TTC549 (cell line): ENCODE measurements around the gene FNDC3A.

Experiments used
- FAIRE-seq: peaks from 2 replicates; lab custom pipeline; 2012; peaks lifted over from hg19 to GRCh38; lab: Jason Lieb, UNC

The FNDC3A gene

GRCh38 chr13:49218493-49219051, 242.9 kb downstream of the FNDC3A start:
- no peak for FAIRE-seq

GRCh38 chr13:49219647-49220035, 243.9 kb downstream of the FNDC3A start:
- no peak for FAIRE-seq

- no peak for FAIRE-seq
Observed at GRCh38 chr13:49220036-49220855, 244.5 kb downstream of the FNDC3A start, which contains the start of gene MLNR. Gene MLNR (plus strand): TSS chr13:49220338. CDS start chr13:49220338, 0 bp downstream.

GRCh38 chr13:49220856-49221589, 245.3 kb downstream of the FNDC3A start:
- no peak for FAIRE-seq

GRCh38 chr13:49221590-49221965, 245.9 kb downstream of the FNDC3A start:
- no peak for FAIRE-seq

GRCh38 chr13:49225223-49226042, 249.7 kb downstream of the FNDC3A start:
- no peak for FAIRE-seq

- no peak for FAIRE-seq
Observed at GRCh38 chr13:49226613-49227012, 250.9 kb downstream of the FNDC3A start.

- no peak for FAIRE-seq
Observed at GRCh38 chr13:49234741-49235140, 259.0 kb downstream of the FNDC3A start.

- FAIRE-seq = no peak
Observed at GRCh38 chr13:49235856-49236431, 260.2 kb downstream of the FNDC3A start.

- no peak for FAIRE-seq
Observed at GRCh38 chr13:49238621-49239020, 262.9 kb downstream of the FNDC3A start.

GRCh38 chr13:49240017-49240416, 264.3 kb downstream of the FNDC3A start:
- FAIRE-seq = no peak

- FAIRE-seq = no peak
Observed at GRCh38 chr13:49241296-49241695, 265.6 kb downstream of the FNDC3A start.

GRCh38 chr13:49245101-49245500, 269.4 kb downstream of the FNDC3A start:
- no peak for FAIRE-seq

- FAIRE-seq = no peak
Observed at GRCh38 chr13:49246850-49247642, 271.3 kb downstream of the FNDC3A start.

- FAIRE-seq = peak; percentile 86
Observed at GRCh38 chr13:49247643-49248621, 272.2 kb downstream of the FNDC3A start, which contains the start of gene CDADC1. Gene CDADC1 (plus strand): TSS chr13:49247925. CDS start chr13:49248038, 113 bp downstream.

- no peak for FAIRE-seq
Observed at GRCh38 chr13:49248622-49249002, 272.9 kb downstream of the FNDC3A start.

GRCh38 chr13:49251326-49251725, 275.6 kb downstream of the FNDC3A start:
- no peak for FAIRE-seq

- FAIRE-seq = no peak
Observed at GRCh38 chr13:49253310-49253709, 277.6 kb downstream of the FNDC3A start.

- no peak for FAIRE-seq
Observed at GRCh38 chr13:49254007-49254406, 278.3 kb downstream of the FNDC3A start.

GRCh38 chr13:49256841-49257240, 281.1 kb downstream of the FNDC3A start:
- no peak for FAIRE-seq
